GM23248 (cell line): ENCODE data around the gene TBC1D22A. TPM values are rescaled to one million over a fixed set of nuclear protein-coding genes. Genes with fewer than 3 reads are reported as not detected.

Experiments used
- DNase-seq: peaks from one replicate; pipeline ENCODE4 v3.0.0-alpha.2; 2015
- H2AFZ ChIP-seq: fragments of 200-600 bp; sonication (generic); 2 replicates; pipeline ENCODE4 v1.6.1; 2016; ENCODE audit warnings: antibody characterized with exemption
- H3F3A ChIP-seq: fragments of 200-600 bp; sonication (generic); 2 replicates; pipeline ENCODE4 v1.6.1; 2016; ENCODE audit warnings: mild to moderate bottlenecking, antibody characterized with exemption, mixed run types; ENCODE audit not compliant: insufficient read depth
- H3K27ac ChIP-seq: fragments of 200-600 bp; sonication (generic); 2 replicates; pipeline ENCODE4 v1.5.1; 2016; ENCODE audit warnings: mild to moderate bottlenecking
- H3K27me3 ChIP-seq: fragments of 200-600 bp; sonication (generic); replicated peaks from 2 replicates; pipeline ENCODE4 v1.6.1; 2016; ENCODE audit warnings: mild to moderate bottlenecking; ENCODE audit not compliant: insufficient read depth
- H3K36me3 ChIP-seq: fragments of 200-600 bp; sonication (generic); 2 replicates; pipeline ENCODE4 v1.6.1; 2016; ENCODE audit warnings: low read depth, mild to moderate bottlenecking
- H3K4me1 ChIP-seq: fragments of 200-600 bp; sonication (generic); 2 replicates; pipeline ENCODE4 v1.6.1; 2016; ENCODE audit warnings: mild to moderate bottlenecking; ENCODE audit not compliant: insufficient read depth
- H3K4me2 ChIP-seq: fragments of 200-600 bp; sonication (generic); one replicate; pipeline ENCODE4 v1.6.1; 2016; ENCODE audit warnings: mild to moderate bottlenecking; ENCODE audit not compliant: unreplicated experiment
- H3K4me3 ChIP-seq: fragments of 200-600 bp; sonication (generic); 2 replicates; pipeline ENCODE4 v1.5.1; 2016; ENCODE audit warnings: mild to moderate bottlenecking
- H3K79me2 ChIP-seq: fragments of 200-600 bp; sonication (generic); 2 replicates; pipeline ENCODE4 v1.6.1; 2016; ENCODE audit warnings: mild to moderate bottlenecking; ENCODE audit not compliant: insufficient read depth
- H3K9ac ChIP-seq: fragments of 200-600 bp; sonication (generic); 2 replicates; pipeline ENCODE4 v1.6.1; 2016; ENCODE audit warnings: mild to moderate bottlenecking
- H3K9me2 ChIP-seq: fragments of 200-600 bp; sonication (generic); 2 replicates; pipeline ENCODE4 v1.6.1; 2016; ENCODE audit warnings: mixed run types, mild to moderate bottlenecking, moderate library complexity; ENCODE audit not compliant: insufficient read depth
- H3K9me3 ChIP-seq: fragments of 200-600 bp; sonication (generic); one replicate; pipeline ENCODE4 v1.6.1; 2017; ENCODE audit warnings: low read depth
- H4K20me1 ChIP-seq: fragments of 200-600 bp; sonication (generic); 2 replicates; pipeline ENCODE4 v1.6.0; 2016; ENCODE audit not compliant: insufficient read depth
- EZH2 ChIP-seq: fragments of 200-600 bp; sonication (generic); IDR thresholded peaks from 2 replicates; pipeline ENCODE4 v1.6.1; 2018; ENCODE audit warnings: antibody characterized with exemption, mild to moderate bottlenecking; ENCODE audit not compliant: insufficient read depth, poor library complexity, severe bottlenecking
- EZH2phosphoT487 ChIP-seq: fragments of 200-600 bp; sonication (generic); IDR thresholded peaks from 2 replicates; pipeline ENCODE4 v1.6.1; 2018; ENCODE audit warnings: antibody characterized with exemption, moderate library complexity, mild to moderate bottlenecking, low read depth; ENCODE audit not compliant: insufficient read depth
- WGBS, 2 experiments: methylation state at CpG; one replicate each; pipeline ENCODE4 v1.1.6; 2015 to 2017; ENCODE audit warnings: low lambda C conversion rate in 2 of 2, low coverage in 1 of 2; ENCODE audit errors: missing lambda C conversion rate in 2 of 2; 5-methylcytosine and 5-hydroxymethylcytosine counted together
- in situ Hi-C: fragments of 300-500 bp; cut with MboI; formaldehyde crosslinking; loops from 2 replicates; pipeline ENCODE4 v1.15.0; 2020
- polyA plus RNA-seq: library from polyadenylated mRNA; unstranded; fragments of >200 nt; fragmentation: Nextera tagmentation; extraction: Ambion mirVana; gene quantifications from 2 replicates; pipeline ENCODE4 v1.2.1, GENCODE V29; 2016
- total RNA-seq: library from RNA; depleted of rRNA; stranded (reverse); fragments of >200 nt; shearing (Covaris generic); gene quantifications from 2 replicates; pipeline ENCODE4 v1.2.3, GENCODE V29; 2014

The TBC1D22A gene
- total and polyA plus RNA-seq, 2 experiments from 2014 or later: 12.3 to 16.9 TPM

DNA sequence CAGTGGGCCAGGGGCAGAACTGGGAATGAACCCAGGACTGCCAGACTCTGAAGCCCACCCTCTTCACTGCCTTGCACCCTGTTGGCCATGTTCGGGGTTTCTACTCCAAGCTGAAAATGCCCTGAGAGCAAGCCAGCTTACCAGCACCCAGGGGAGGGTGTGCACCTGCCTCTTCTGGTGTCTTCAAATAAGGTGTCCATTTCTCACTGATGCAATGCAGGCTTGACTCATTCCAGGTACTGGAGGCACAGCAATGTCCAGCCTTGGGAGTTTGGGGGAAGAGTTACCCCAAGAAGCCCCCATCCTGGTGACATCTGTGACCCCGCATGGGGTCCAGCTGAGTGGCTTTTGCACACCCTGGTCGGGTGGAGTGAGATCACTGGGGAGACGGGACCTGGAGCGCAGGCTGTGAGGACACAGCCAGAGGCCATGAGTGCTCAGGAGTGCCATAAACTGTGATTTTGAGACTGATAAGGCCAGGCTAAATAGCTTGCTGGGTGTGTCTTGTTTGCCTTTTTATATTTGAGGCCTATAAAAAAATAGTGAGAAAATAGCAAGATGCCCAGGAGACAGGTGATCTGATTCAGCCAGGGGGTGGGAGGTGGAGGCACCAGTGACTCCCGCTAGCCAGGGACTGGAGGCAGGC, 19.8 kb upstream of the TBC1D22A start:
- Histone ChIP-seq H3K4me2 (no peak overlapping the region), H3K9me2 (no peaks in the 10 kb centered on the region), H3K79me2 (peaks cover 7% of the 10 kb centered on the region; the same call in 1 of the 2 replicates), H3K27me3 (no peaks in the 10 kb centered on the region), H4K20me1 (no peaks in the 10 kb centered on the region), H3K27ac (no peak overlapping the region), H3K36me3 (no peaks in the 10 kb centered on the region), H3F3A (no peaks in the 10 kb centered on the region), H3K9me3 (no peaks in the 10 kb centered on the region), H2AFZ (no peak overlapping the region), H3K9ac (no peak overlapping the region), H3K4me3 (no peak overlapping the region), H3K4me1 (peaks cover 8% of the 10 kb centered on the region)
- in situ Hi-C loops: no loop called here
- WGBS, 2 experiments: 74% methylated on average over 6 of the region's 6 CpGs
- no peak for DNase-seq
- TF ChIP-seq EZH2 (no peak), EZH2phosphoT487 (no peak)

DNA sequence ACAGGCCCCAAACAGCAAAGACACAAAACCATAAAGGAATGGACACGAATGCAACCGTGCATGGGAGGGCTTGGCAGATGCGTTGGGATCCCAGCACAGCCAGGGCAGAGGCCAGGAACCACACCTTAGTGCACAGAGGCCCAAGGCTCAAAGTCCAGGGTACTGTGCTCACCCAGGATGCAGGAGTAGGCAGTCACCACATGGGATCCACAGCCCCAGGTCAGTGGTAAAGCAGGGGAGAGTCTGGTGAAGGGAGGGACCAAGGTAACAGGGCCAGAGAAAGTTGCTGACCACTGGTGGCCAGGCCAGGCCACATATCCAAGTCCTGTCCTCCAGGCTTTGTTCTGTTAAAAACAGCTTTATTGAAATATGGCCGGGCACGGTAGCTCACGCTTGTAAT, 17.9 kb upstream of the TBC1D22A start:
- in situ Hi-C loops: no loop called here
- H3K4me2 ChIP-seq: no peak overlapping the region
- H3K9me3 ChIP-seq: no peaks in the 10 kb centered on the region
- H3K36me3 ChIP-seq: no peaks in the 10 kb centered on the region
- no peak for TF ChIP-seq EZH2phosphoT487
- no peak for TF ChIP-seq EZH2
- H2AFZ ChIP-seq: no peak overlapping the region
- WGBS, 2 experiments: 55 to 61% methylated on average over 6 of the region's 6 CpGs
- H3K79me2 ChIP-seq: no peaks in the 10 kb centered on the region
- H3F3A ChIP-seq: peaks cover 8% of the 10 kb centered on the region; the same call in 1 of the 2 replicates
- peaks cover 11% of the 10 kb centered on the region for H3K4me1 ChIP-seq
- no peak for DNase-seq
- H3K27ac ChIP-seq: no peak overlapping the region
- H3K9ac ChIP-seq: no peak overlapping the region
- no peaks in the 10 kb centered on the region for H3K9me2 ChIP-seq
- no peaks in the 10 kb centered on the region for H3K27me3 ChIP-seq
- H3K4me3 ChIP-seq: no peak overlapping the region
- no peaks in the 10 kb centered on the region for H4K20me1 ChIP-seq

DNA sequence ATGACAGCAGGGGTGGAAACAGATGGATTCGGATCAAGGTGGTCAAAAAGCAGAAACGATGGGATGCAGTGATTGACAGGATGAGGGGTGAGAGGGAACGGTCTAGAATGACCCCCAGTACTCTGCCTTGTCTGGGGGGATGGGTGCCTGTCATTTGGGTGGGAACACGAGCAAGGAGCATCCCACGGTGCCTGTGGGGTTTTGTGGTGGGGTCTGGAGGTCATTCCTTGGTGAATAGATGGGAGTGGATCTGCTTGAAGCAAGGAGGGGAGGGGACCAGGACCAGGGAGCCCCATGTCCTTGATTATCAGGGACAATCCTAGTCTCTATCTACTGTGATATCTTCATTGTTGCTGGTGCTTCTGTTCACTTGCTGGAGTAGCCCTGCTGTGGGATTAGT, 16.3 kb upstream of the TBC1D22A start:
- peaks cover 23% of the 10 kb centered on the region for H3K4me1 ChIP-seq
- no peaks in the 10 kb centered on the region for H3K36me3 ChIP-seq
- no peak overlapping the region for H3K27ac ChIP-seq
- H3K4me3 ChIP-seq: no peak overlapping the region
- WGBS, 2 experiments: 49 to 54% methylated on average over 5 of the region's 5 CpGs
- no peak for DNase-seq
- no peak overlapping the region for H3K9ac ChIP-seq
- peaks cover 8% of the 10 kb centered on the region; the same call in 1 of the 2 replicates for H3F3A ChIP-seq
- H3K9me2 ChIP-seq: no peaks in the 10 kb centered on the region
- H3K79me2 ChIP-seq: no peaks in the 10 kb centered on the region
- no peaks in the 10 kb centered on the region for H3K9me3 ChIP-seq
- no peak overlapping the region for H2AFZ ChIP-seq
- TF ChIP-seq EZH2 (no peak), EZH2phosphoT487 (no peak)
- H3K27me3 ChIP-seq: no peaks in the 10 kb centered on the region
- no peaks in the 10 kb centered on the region for H4K20me1 ChIP-seq
- in situ Hi-C loops: no loop called here
- no peak overlapping the region for H3K4me2 ChIP-seq

DNA sequence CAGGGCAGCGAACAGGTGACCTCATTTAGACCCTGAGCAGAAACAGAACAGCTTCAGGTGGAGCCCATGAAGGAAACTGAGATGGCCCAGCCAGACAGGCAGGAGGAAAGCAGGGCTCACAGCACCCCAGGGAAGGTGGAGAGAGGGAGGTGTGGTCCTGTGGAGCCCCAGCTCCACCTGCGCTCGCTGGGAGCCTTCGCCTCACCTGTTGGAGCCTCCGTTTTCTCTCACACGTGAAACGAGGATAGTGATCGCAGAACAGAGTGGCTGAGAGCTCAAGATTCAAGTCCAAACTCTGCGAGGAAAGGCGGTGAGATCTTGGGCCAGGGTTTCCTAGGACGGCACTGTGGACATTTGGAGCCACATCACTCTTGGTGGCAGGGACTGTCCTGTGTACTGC, 15.8 kb upstream of the TBC1D22A start:
- H4K20me1 ChIP-seq: no peaks in the 10 kb centered on the region
- no peak overlapping the region for H3K4me2 ChIP-seq
- no peaks in the 10 kb centered on the region for H3K79me2 ChIP-seq
- no peaks in the 10 kb centered on the region for H3K36me3 ChIP-seq
- no peak overlapping the region for H3K9ac ChIP-seq
- no peak overlapping the region for H3K27ac ChIP-seq
- no peaks in the 10 kb centered on the region for H3K9me3 ChIP-seq
- peaks cover 8% of the 10 kb centered on the region; the same call in 1 of the 2 replicates for H3F3A ChIP-seq
- no peak overlapping the region for H3K4me3 ChIP-seq
- H3K27me3 ChIP-seq: no peaks in the 10 kb centered on the region
- in situ Hi-C loops: no loop called here
- H3K4me1 ChIP-seq: peaks cover 23% of the 10 kb centered on the region
- no peaks in the 10 kb centered on the region for H3K9me2 ChIP-seq
- DNase-seq: no peak
- TF ChIP-seq EZH2phosphoT487 (no peak), EZH2 (no peak)
- WGBS, 2 experiments: 78 to 80% methylated on average over 11 of the region's 11 CpGs
- H2AFZ ChIP-seq: no peak overlapping the region

DNA sequence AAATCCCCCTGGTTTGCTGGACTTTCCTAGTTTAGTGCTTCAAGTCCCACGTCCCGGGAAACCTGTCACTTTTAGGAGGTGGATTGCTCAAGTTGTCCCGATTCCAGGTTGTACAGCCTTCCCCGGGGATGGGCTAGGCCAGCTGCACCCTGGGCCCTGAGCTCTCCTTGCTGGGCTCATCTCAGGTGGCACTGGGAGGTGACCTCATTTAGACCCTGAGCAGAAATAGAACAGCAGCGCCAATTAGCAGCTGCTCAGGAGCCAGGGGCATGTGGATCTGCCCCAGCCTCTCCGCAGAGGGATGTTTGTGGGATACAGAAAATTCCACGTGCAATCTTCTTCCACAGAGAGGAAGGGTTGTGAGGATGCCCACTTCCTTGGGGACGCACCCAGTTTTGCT, 14.8 kb upstream of the TBC1D22A start:
- TF ChIP-seq EZH2phosphoT487: no peak
- no peak for TF ChIP-seq EZH2
- Histone ChIP-seq H3K27me3 (no peaks in the 10 kb centered on the region), H3K4me3 (no peak overlapping the region), H3K36me3 (no peaks in the 10 kb centered on the region), H3F3A (peaks cover 8% of the 10 kb centered on the region; the same call in 1 of the 2 replicates), H2AFZ (no peak overlapping the region), H3K27ac (no peak overlapping the region), H3K79me2 (no peaks in the 10 kb centered on the region), H3K9ac (no peak overlapping the region), H3K4me2 (no peak overlapping the region), H3K9me2 (no peaks in the 10 kb centered on the region), H3K4me1 (peaks cover 23% of the 10 kb centered on the region), H3K9me3 (no peaks in the 10 kb centered on the region), H4K20me1 (no peaks in the 10 kb centered on the region)
- DNase-seq: no peak
- WGBS, 2 experiments: 72 to 73% methylated on average over 8 of the region's 8 CpGs
- in situ Hi-C loops: no loop called here
